ENCODE data around the gene SMARCA4.
A peak's percentile ranks its signal among the peaks of the same experiment; 100 is the strongest.

SMARCA4 gene

DNA sequence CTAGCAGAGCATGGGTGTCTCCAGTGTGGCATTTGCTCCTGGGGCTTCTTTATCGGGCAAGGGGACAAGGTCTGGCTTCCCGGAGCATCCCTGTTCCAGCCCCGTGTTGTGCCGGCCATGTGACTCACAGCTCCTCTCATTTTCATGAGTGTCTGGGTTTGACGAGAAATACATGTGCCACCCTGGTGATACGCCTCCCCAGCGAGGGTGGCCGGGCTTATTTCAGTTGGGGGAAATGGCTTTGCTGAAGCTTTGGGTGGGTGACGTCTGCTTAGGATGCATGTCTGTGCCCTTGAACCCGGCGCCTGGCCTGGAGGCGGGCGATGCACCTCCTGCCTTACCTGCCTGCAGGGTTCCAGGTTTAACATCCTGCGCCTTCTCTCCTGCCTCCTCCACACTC lies 66.6 kb downstream of the SMARCA4 start:
- no peak for ATAC-seq (replicated peaks)
- H3K4me1 Mint-ChIP-seq (ENCODE audit: low read depth in 2 of 2) = no peaks in the 10 kb centered on the region
- no peak for DNase-seq
- H3K27ac Mint-ChIP-seq = peak overlapping the region in 1 of 2 donors; percentile 26
- no peaks in the 10 kb centered on the region for H3K27me3 Mint-ChIP-seq
- peaks cover 38% of the 10 kb centered on the region for H3K36me3 Mint-ChIP-seq (ENCODE audit: insufficient read depth)
- H3K4me3 Mint-ChIP-seq = no peak overlapping the region
- no peaks in the 10 kb centered on the region for H3K9me3 Mint-ChIP-seq

DNA sequence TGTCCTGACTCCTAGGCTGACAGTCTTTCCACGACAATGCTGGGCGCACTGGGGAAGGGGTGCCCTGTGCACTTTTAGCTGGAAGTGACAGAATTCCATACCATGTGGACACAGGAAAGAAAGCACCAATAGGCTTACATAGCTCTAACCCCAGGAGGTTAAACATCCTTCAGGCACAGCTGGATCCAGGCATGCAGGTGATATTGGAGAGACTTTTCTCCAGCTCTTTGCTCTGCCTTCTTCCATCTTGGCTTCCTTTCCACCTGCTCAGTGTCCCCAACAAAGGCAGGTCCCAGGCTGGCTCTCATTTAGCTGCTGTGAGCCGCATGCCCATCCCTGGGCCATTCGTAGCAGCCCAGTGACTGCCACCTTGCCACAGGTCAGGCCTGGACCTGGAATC lies 67.3 kb downstream of the SMARCA4 start:
- Mint-ChIP-seq H3K27ac (peak overlapping the region in 1 of 2 donors; percentile 26), H3K4me1 (ENCODE audit: low read depth in 2 of 2) (no peaks in the 10 kb centered on the region), H3K36me3 (ENCODE audit: insufficient read depth) (peaks cover 45% of the 10 kb centered on the region), H3K27me3 (no peaks in the 10 kb centered on the region), H3K9me3 (no peaks in the 10 kb centered on the region), H3K4me3 (no peak overlapping the region)
- DNase-seq = no peak
- no peak for ATAC-seq (replicated peaks)

DNA sequence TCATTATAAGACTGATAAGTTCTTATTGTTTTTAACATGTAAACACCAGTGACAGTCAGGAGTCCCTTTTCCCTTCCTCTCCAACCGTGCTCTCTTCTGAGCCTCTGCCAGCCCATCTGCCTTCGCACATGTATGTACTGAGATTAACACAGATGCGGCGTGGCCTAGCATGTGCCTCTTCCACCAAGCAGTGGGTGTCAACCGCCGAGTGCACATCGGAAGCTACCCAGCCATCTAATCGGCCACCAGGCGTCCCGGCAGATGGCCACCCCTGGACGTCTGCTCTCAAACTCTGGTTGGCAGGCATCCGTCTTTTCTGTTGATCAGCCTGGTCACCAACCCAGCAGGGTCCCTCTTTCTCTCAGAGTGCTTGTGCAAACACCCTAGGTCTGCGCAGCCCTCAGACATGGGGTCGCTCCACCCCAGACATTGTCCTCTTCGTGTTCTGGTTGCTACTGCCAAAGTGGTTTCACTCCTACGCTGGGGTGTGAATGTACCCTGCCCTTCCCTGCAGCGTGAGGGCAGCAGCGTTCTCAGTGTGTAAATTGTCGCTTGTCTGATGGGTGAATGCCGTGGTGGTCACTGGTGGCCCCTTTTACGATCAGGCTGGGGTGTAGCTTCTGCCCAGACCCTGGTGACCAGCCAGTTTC lies 70.7 kb downstream of the SMARCA4 start:
- Mint-ChIP-seq H3K27ac (no peak overlapping the region), H3K4me1 (ENCODE audit: low read depth in 2 of 2) (peaks cover 0 to 7% of the 10 kb centered on the region in 2 donors), H3K27me3 (no peaks in the 10 kb centered on the region), H3K36me3 (ENCODE audit: insufficient read depth) (peaks cover 68% of the 10 kb centered on the region), H3K9me3 (no peaks in the 10 kb centered on the region), H3K4me3 (no peak overlapping the region)
- ATAC-seq (replicated peaks) = no peak
- DNase-seq = no peak

- no peaks in the 10 kb centered on the region for H3K9me3 Mint-ChIP-seq
- no peak for ATAC-seq (replicated peaks)
Measured at GRCh38 chr19:11033251-11033650, 72.4 kb downstream of the SMARCA4 start.

DNA sequence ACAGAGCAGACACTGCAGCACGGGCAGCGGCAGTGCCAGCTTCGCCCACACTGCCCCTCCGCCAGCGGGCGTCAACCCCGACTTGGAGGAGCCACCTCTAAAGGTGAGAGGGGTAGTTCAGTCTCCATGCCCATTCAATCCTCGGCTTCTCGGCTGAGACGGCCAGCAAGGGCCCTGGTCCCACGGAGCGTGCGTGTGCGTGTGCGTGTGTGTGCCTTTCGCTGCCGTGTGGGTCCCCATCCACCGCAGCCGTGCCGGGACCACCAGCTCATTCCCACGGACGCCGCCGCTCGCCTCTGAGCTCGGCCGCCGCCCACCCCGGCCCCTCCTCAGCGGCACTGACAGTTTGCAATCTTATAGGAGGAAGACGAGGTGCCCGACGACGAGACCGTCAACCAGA lies 72.9 kb downstream of the SMARCA4 start:
- ATAC-seq (replicated peaks) (no peak), DNase-seq (no peak)
- H3K27ac Mint-ChIP-seq = no peak overlapping the region
- H3K27me3 Mint-ChIP-seq = no peaks in the 10 kb centered on the region
- H3K9me3 Mint-ChIP-seq = no peaks in the 10 kb centered on the region
- H3K4me1 Mint-ChIP-seq (ENCODE audit: low read depth in 2 of 2) = peaks cover 0 to 7% of the 10 kb centered on the region in 2 donors
- H3K4me3 Mint-ChIP-seq = no peak overlapping the region
- H3K36me3 Mint-ChIP-seq (ENCODE audit: insufficient read depth) = peaks cover 60% of the 10 kb centered on the region

More at GRCh38 chr19:11033251-11033650, 72.4 kb downstream of the SMARCA4 start:
- no peak overlapping the region for H3K27ac Mint-ChIP-seq
- peaks cover 0 to 7% of the 10 kb centered on the region in 2 donors for H3K4me1 Mint-ChIP-seq (ENCODE audit: low read depth in 2 of 2)
- no peak overlapping the region for H3K4me3 Mint-ChIP-seq
- DNase-seq = no peak
- H3K36me3 Mint-ChIP-seq (ENCODE audit: insufficient read depth) = peaks cover 60% of the 10 kb centered on the region
- no peaks in the 10 kb centered on the region for H3K27me3 Mint-ChIP-seq

DNA sequence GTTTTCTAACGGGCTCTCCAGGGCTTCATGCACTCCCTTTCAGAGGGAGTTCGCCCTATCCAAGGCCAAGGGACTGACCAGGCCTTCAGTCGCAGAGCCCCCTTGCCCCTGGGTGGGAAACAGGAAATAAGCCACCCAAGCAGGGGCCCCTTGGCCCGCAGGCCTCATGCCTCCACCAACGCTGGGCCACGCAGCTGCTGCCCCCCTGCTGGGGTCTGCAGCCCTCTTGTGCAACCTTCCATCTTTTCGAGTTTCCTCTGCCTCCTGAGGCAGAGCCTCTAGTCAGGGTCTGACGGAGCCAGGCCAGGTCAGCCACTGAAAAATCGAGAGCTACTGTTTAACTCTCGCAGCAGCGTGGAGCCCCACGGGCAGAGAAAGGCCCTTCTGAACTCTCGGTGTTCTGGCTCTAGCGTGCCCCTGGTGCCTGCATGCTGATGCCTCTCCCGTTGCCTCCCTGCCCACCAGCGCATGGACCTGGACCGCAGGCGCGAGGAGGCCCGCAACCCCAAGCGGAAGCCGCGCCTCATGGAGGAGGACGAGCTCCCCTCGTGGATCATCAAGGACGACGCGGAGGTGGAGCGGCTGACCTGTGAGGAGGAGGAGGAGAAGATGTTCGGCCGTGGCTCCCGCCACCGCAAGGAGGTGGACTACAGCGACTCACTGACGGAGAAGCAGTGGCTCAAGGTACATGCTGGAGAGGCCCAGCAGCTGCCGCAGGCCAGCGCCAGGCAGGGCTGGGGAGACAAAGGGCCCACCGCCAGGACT lies 73.8 kb downstream of the SMARCA4 start:
- Mint-ChIP-seq H3K4me3 (no peak overlapping the region), H3K36me3 (ENCODE audit: insufficient read depth) (peaks cover 57% of the 10 kb centered on the region), H3K27me3 (no peaks in the 10 kb centered on the region), H3K27ac (peak overlapping the region; percentile 46 to 65), H3K9me3 (no peaks in the 10 kb centered on the region), H3K4me1 (ENCODE audit: low read depth in 2 of 2) (peaks cover 0 to 7% of the 10 kb centered on the region in 2 donors)
- DNase-seq (no peak), ATAC-seq (replicated peaks) (no peak)

GRCh38 chr19:11035441-11036377 lies 74.9 kb downstream of the SMARCA4 start:
- H3K27ac Mint-ChIP-seq = peak overlapping the region in 1 of 2 donors; percentile 46
- H3K36me3 Mint-ChIP-seq (ENCODE audit: insufficient read depth) = peaks cover 48% of the 10 kb centered on the region
- H3K4me1 Mint-ChIP-seq (ENCODE audit: low read depth in 2 of 2) = peaks cover 0 to 7% of the 10 kb centered on the region in 2 donors
- no peaks in the 10 kb centered on the region for H3K9me3 Mint-ChIP-seq
- H3K4me3 Mint-ChIP-seq = no peak overlapping the region
- ATAC-seq (replicated peaks) (peak; percentile 98), DNase-seq (peak; percentile 79 to 84 (median 81))
- H3K27me3 Mint-ChIP-seq = no peaks in the 10 kb centered on the region

DNA sequence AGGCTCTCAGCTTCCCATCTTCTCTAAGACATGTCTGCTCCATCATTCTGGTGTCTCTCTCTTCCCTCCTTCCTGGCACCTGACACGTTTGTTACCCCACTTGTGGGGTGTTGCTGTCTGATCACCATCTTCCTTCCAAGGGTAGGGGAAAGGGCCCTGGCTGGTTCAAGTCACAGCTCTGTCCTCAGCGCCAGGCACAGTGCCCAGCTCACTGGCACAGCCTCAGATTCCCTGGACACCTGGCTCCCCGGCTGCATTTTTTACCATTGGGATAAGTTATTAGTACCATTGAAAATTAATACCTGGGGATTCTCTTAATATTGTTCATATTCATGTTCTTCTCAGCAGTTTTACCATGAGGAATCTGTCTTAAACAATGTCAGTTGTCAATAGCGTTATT lies 77.7 kb downstream of the SMARCA4 start:
- H3K36me3 Mint-ChIP-seq (ENCODE audit: insufficient read depth) = peaks cover 38% of the 10 kb centered on the region
- no peak for ATAC-seq (replicated peaks)
- no peak overlapping the region for H3K27ac Mint-ChIP-seq
- no peaks in the 10 kb centered on the region for H3K9me3 Mint-ChIP-seq
- H3K27me3 Mint-ChIP-seq = no peaks in the 10 kb centered on the region
- no peak for DNase-seq
- peaks cover 0 to 7% of the 10 kb centered on the region in 2 donors for H3K4me1 Mint-ChIP-seq (ENCODE audit: low read depth in 2 of 2)
- H3K4me3 Mint-ChIP-seq = no peak overlapping the region

DNA sequence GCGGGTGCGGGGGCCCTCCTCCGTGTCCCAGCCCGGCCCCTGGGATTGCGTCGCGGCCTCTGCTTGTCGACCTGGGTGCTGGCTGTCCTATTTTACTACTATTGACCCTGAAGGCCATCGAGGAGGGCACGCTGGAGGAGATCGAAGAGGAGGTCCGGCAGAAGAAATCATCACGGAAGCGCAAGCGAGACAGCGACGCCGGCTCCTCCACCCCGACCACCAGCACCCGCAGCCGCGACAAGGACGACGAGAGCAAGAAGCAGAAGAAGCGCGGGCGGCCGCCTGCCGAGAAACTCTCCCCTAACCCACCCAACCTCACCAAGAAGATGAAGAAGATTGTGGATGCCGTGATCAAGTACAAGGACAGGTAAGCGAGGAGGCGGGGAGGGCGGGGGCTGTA lies 80.4 kb downstream of the SMARCA4 start:
- Mint-ChIP-seq H3K4me3 (no peak overlapping the region), H3K9me3 (no peaks in the 10 kb centered on the region), H3K27me3 (no peaks in the 10 kb centered on the region), H3K36me3 (ENCODE audit: insufficient read depth) (peaks cover 26% of the 10 kb centered on the region), H3K27ac (no peak overlapping the region), H3K4me1 (ENCODE audit: low read depth in 2 of 2) (no peaks in the 10 kb centered on the region)
- ATAC-seq (replicated peaks) (no peak), DNase-seq (no peak)

DNA sequence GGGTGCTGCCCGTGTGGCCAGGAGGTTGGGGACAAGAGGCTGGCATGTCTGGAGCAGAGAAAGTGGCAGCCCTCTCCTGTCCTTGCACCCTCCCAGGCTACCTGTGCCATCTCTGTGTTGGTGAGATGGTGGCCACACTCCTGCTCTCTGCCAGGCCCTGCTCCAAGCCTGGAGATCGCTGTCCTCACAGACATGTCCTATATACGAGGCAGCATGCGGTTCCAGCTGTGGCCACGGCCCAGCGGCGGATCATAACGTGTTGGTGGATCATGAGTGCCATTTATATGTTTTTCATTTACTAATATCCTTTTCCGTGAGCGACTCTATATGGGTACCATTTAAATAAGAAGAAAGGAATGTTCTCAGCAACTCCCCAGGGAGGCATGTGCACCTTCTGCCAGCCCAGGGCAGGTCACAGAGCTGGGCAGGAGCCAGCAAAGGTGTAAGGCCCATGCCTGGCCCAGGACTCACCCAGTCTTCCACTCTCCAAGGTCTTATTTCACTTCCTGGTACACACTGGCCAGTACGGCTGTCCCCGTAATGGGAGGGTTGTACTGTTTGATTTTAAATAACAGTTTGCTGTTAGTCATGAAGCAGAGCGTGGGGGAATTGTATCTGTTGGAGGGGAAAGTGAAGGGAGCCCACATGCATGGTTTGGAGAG lies 81.3 kb downstream of the SMARCA4 start:
- no peak for ATAC-seq (replicated peaks)
- no peak overlapping the region for H3K4me3 Mint-ChIP-seq
- no peaks in the 10 kb centered on the region for H3K4me1 Mint-ChIP-seq (ENCODE audit: low read depth in 2 of 2)
- no peaks in the 10 kb centered on the region for H3K9me3 Mint-ChIP-seq
- DNase-seq = no peak
- peak overlapping the region in 1 of 2 donors; percentile 70 for H3K27ac Mint-ChIP-seq
- H3K36me3 Mint-ChIP-seq (ENCODE audit: insufficient read depth) = peaks cover 20% of the 10 kb centered on the region
- H3K27me3 Mint-ChIP-seq = no peaks in the 10 kb centered on the region

DNA sequence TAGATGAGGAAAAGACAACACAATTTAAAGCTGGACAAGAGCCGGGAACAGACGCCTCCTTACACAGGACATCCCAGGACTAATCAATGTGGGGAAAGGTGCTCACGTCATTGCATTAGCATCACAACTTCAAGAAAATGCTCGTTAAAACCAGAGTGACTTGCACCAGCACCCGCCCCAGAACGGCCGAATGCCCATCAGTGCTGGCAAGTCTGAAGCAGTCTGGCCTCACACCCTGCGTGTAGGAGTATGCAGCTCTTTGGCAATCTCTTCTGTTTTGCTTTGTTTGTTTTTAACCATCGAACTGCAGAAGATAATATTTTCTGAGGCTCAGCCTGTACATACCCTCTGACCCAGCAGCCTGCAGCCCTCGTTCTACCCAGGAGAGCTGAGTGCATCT lies 83.6 kb downstream of the SMARCA4 start:
- Mint-ChIP-seq H3K36me3 (ENCODE audit: insufficient read depth) (peaks cover 20% of the 10 kb centered on the region), H3K4me3 (no peak overlapping the region), H3K9me3 (no peaks in the 10 kb centered on the region), H3K27ac (peak overlapping the region in 1 of 2 donors; percentile 67), H3K27me3 (no peaks in the 10 kb centered on the region), H3K4me1 (ENCODE audit: low read depth in 2 of 2) (peaks cover 10 to 11% of the 10 kb centered on the region in 2 donors)
- ATAC-seq (replicated peaks) (no peak), DNase-seq (no peak)

DNA sequence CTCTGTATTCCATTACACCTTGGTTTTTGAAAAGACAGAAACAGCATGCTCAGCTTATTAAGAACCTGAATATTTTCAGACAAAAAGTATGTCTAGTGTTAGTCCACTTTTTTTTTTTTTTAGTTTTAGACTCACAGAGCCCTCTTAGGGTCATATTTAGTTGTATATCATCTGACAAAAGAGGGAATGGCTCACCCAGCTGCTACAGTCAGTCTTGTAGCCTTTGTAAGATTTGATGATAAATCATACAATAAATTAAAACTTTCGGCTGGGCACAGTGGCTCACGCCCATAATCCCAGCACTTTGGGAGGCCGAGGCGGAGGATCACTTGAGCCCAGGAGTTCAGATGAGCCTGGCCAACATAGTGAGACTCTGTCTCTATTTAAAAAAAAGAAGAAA lies 84.7 kb downstream of the SMARCA4 start:
- H3K9me3 Mint-ChIP-seq = no peaks in the 10 kb centered on the region
- peaks cover 14 to 18% of the 10 kb centered on the region in 2 donors for H3K4me1 Mint-ChIP-seq (ENCODE audit: low read depth in 2 of 2)
- no peak overlapping the region for H3K4me3 Mint-ChIP-seq
- no peaks in the 10 kb centered on the region for H3K27me3 Mint-ChIP-seq
- peak overlapping the region; percentile 62 to 67 for H3K27ac Mint-ChIP-seq
- DNase-seq = no peak
- H3K36me3 Mint-ChIP-seq (ENCODE audit: insufficient read depth) = peaks cover 20% of the 10 kb centered on the region
- ATAC-seq (replicated peaks) = no peak
